GM23338 (cell line): ENCODE results near the gene PML. TPM values are rescaled to one million over a fixed set of nuclear protein-coding genes. Genes with fewer than 3 reads are reported as not detected.

ENCODE experiments used
- ATAC-seq: fragments of 200-7000 bp; cut with Tn5 transposase; 3 replicates; pipeline ENCODE4 v1.9.1; 2020
- DNase-seq: peaks from one replicate; pipeline ENCODE4 v3.0.0-alpha.2; 2015; ENCODE audit warnings: low spot score
- H2AFZ ChIP-seq: fragments of 200-600 bp; sonication (generic); 2 replicates; pipeline ENCODE4 v1.8.0; 2016; ENCODE audit warnings: antibody characterized with exemption, mild to moderate bottlenecking, moderate library complexity
- H3F3A ChIP-seq: fragments of 200-600 bp; sonication (generic); replicated peaks from 2 replicates; pipeline ENCODE4 v1.8.0; 2017; ENCODE audit warnings: antibody characterized with exemption, mixed run types, low read depth
- H3K27ac ChIP-seq: fragments of 200-600 bp; sonication (generic); 2 replicates; pipeline ENCODE4 v1.6.1; 2016; ENCODE audit warnings: low read depth
- H3K27me3 ChIP-seq: fragments of 200-600 bp; sonication (generic); 2 replicates; pipeline ENCODE4 v1.8.0; 2016; ENCODE audit warnings: mild to moderate bottlenecking, mixed run types, moderate library complexity; ENCODE audit not compliant: insufficient read depth
- H3K36me3 ChIP-seq: fragments of 200-600 bp; sonication (generic); 2 replicates; pipeline ENCODE4 v1.8.0; 2016; ENCODE audit warnings: mild to moderate bottlenecking; ENCODE audit not compliant: insufficient read depth
- H3K4me1 ChIP-seq: fragments of 200-600 bp; sonication (generic); 2 replicates; pipeline ENCODE4 v1.8.0; 2016; ENCODE audit warnings: mild to moderate bottlenecking, moderate library complexity; ENCODE audit not compliant: insufficient read depth
- H3K4me2 ChIP-seq: fragments of 200-600 bp; sonication (generic); 2 replicates; pipeline ENCODE4 v1.7.1; 2017; ENCODE audit warnings: mixed run types
- H3K4me3 ChIP-seq: fragments of 200-600 bp; sonication (generic); 2 replicates; pipeline ENCODE4 v1.6.1; 2016; ENCODE audit warnings: mixed run types
- H3K79me2 ChIP-seq: fragments of 200-600 bp; sonication (generic); replicated peaks from 2 replicates; pipeline ENCODE4 v1.8.0; 2017; ENCODE audit warnings: mild to moderate bottlenecking; ENCODE audit not compliant: insufficient read depth
- H3K9me2 ChIP-seq: fragments of 200-600 bp; sonication (generic); 2 replicates; pipeline ENCODE4 v1.8.0; 2017; ENCODE audit not compliant: insufficient read depth
- H4K20me1 ChIP-seq: fragments of 200-600 bp; sonication (generic); replicated peaks from 2 replicates; pipeline ENCODE4 v1.8.0; 2017; ENCODE audit warnings: mild to moderate bottlenecking; ENCODE audit not compliant: insufficient read depth
- H3K27ac Mint-ChIP-seq: 2 replicates; pipeline ENCODE4 v1.8.0; 2020; ENCODE audit warnings: inconsistent platforms, mild to moderate bottlenecking, moderate library complexity, mixed read lengths
- H3K27me3 Mint-ChIP-seq: 3 replicates; pipeline ENCODE4 v1.8.0; 2022; ENCODE audit warnings: low read depth, mild to moderate bottlenecking, moderate library complexity, mixed read lengths, inconsistent platforms; ENCODE audit not compliant: insufficient read depth, poor library complexity
- H3K36me3 Mint-ChIP-seq: 3 replicates; pipeline ENCODE4 v1.8.0; 2021; ENCODE audit warnings: low read depth, mild to moderate bottlenecking, inconsistent platforms, moderate library complexity, mixed read lengths
- H3K4me1 Mint-ChIP-seq: 3 replicates; pipeline ENCODE4 v1.8.0; 2020; ENCODE audit warnings: mild to moderate bottlenecking, inconsistent platforms, mixed read lengths
- H3K4me3 Mint-ChIP-seq: 3 replicates; pipeline ENCODE4 v1.8.0; 2021; ENCODE audit warnings: moderate library complexity, mild to moderate bottlenecking, inconsistent platforms, mixed read lengths
- H3K9me3 Mint-ChIP-seq: 3 replicates; pipeline ENCODE4 v1.8.0; 2020; ENCODE audit warnings: moderate library complexity, mild to moderate bottlenecking, inconsistent platforms, mixed read lengths
- EZH2 ChIP-seq: fragments of 200-600 bp; sonication (generic); IDR thresholded peaks from one replicate; pipeline ENCODE4 v1.8.0; 2017; ENCODE audit warnings: antibody characterized with exemption, mild to moderate bottlenecking, low read depth; ENCODE audit not compliant: unreplicated experiment
- EZH2phosphoT487 ChIP-seq: fragments of 200-600 bp; sonication (generic); IDR thresholded peaks from one replicate; pipeline ENCODE4 v1.8.1; 2018; ENCODE audit warnings: antibody characterized with exemption; ENCODE audit not compliant: unreplicated experiment
- JUNB ChIP-seq: IDR thresholded peaks from one replicate; pipeline ENCODE4 v1.6.1; 2016; ENCODE audit warnings: antibody characterized with exemption; ENCODE audit not compliant: unreplicated experiment
- NANOG ChIP-seq: IDR thresholded peaks from 2 replicates; pipeline ENCODE4 v1.6.1; 2016; ENCODE audit warnings: antibody characterized with exemption, borderline replicate concordance
- POLR2AphosphoS5 ChIP-seq: IDR thresholded peaks from 2 replicates; pipeline ENCODE4 v1.6.1; 2016; ENCODE audit warnings: antibody characterized with exemption, low read depth
- REST ChIP-seq: IDR thresholded peaks from one replicate; pipeline ENCODE4 v1.6.1; 2018; ENCODE audit warnings: antibody characterized with exemption; ENCODE audit not compliant: unreplicated experiment
- STAT1 ChIP-seq: IDR thresholded peaks from one replicate; pipeline ENCODE4 v1.6.1; 2016; ENCODE audit warnings: antibody characterized with exemption; ENCODE audit not compliant: unreplicated experiment
- ZNF114 ChIP-seq: fragments of 250-450 bp; sonication (Bioruptor Pico); IDR thresholded peaks from 2 replicates; pipeline ENCODE4 v1.5.0; 2020; ENCODE audit warnings: mild to moderate bottlenecking, moderate library complexity
- polyA plus RNA-seq: library from polyadenylated mRNA; unstranded; fragments of >200 nt; fragmentation: Nextera tagmentation; extraction: Ambion mirVana; gene quantifications from 2 replicates; pipeline ENCODE4 v1.2.1, GENCODE V29; 2016
- total RNA-seq: library from RNA; depleted of rRNA; stranded (reverse); fragments of >200 nt; shearing (Covaris generic); gene quantifications from 2 replicates; pipeline ENCODE4 v1.2.3, GENCODE V29; 2014
- TF ChIP-seq, protein P1 (sequence below), 2 experiments: fragments of 200-600 bp in 1 of 2; sonication (generic) in 1 of 2; conservative IDR thresholded peaks; 2 replicates each; pipeline versions ENCODE4 v1.5.1 to v1.6.1; 2016 to 2017; ENCODE audit warnings: antibody characterized with exemption in 2 of 2, low read depth in 2 of 2, mild to moderate bottlenecking in 2 of 2, moderate library complexity in 1 of 2

Gene PML
- total and polyA plus RNA-seq, 2 experiments from 2014 or later = 19.0 to 73.1 TPM

DNA sequence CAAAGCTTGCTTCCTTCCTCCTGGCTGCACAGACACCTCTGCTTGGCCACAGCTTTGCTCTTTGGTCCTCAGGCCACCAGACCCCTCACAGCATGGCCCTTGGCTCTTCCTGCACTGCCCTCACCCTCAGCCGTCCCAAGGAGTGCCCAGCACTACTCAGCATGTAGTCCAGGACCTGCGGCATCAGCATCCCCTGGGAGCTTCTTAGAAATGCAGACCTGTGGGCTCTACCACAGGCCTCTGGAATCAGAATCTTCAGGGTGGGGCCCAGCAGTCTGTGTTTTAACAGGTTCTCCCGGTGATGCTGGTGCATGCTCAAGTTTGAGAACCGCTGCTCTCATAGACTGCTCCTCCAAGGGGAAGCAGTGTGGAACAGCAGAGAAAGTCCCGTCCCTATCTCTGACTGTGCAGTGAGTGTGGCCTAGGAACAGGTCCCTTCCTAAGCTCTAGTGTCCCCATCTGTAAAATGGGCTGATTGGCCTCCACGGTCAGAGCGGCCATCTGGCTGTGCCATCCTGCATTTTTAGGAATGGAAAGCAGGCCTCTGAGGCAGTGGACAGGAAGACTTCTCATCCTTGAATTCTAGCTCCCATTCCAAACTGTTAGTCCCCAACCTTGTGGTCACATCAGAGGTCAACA lies 51.2 kb downstream of the PML start:
- Histone ChIP-seq H3K27me3 (no peaks in the 10 kb centered on the region), H3K9me2 (no peaks in the 10 kb centered on the region), H3K4me3 (no peak overlapping the region), H3K79me2 (no peaks in the 10 kb centered on the region), H4K20me1 (no peaks in the 10 kb centered on the region), H3K4me2 (no peak overlapping the region), H3K36me3 (no peaks in the 10 kb centered on the region), H3K27ac (no peak overlapping the region), H3F3A (no peaks in the 10 kb centered on the region), H3K4me1 (peaks cover 3% of the 10 kb centered on the region), H2AFZ (no peak overlapping the region)
- Mint-ChIP-seq H3K27ac (no peak overlapping the region), H3K27me3 (peaks cover 14% of the 10 kb centered on the region), H3K9me3 (no peaks in the 10 kb centered on the region), H3K4me3 (no peak overlapping the region), H3K4me1 (peaks cover 7% of the 10 kb centered on the region), H3K36me3 (no peaks in the 10 kb centered on the region)
- no peak for ATAC-seq
- TF ChIP-seq STAT1 = no peak
- no peak for TF ChIP-seq EZH2phosphoT487
- TF ChIP-seq REST = no peak
- TF ChIP-seq ZNF114 (CRISPR knock-in tag) = no peak
- TF ChIP-seq JUNB = no peak
- DNase-seq = no peak

DNA sequence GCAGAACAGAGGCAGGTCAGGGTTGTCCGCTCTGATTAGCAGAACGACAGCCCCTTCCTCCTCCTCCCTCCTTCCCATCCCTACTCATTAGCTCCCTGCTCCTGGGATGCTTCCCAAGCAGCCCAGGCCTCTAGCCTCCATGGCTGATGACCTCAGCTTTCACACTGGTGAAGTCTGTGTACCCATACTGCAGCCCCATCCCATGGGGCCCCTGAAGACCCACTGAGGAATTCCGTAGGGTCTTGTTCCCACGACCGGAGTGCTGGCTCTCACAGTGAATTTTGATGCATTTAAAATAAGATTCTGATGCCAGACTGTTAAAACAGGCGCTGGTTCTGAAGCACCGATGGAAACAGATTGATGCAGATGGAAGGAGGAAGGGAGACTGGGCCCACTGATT lies 51.8 kb downstream of the PML start:
- Mint-ChIP-seq H3K27ac (no peak overlapping the region), H3K36me3 (no peaks in the 10 kb centered on the region), H3K4me3 (no peak overlapping the region), H3K9me3 (no peaks in the 10 kb centered on the region), H3K4me1 (peaks cover 4% of the 10 kb centered on the region), H3K27me3 (peaks cover 17% of the 10 kb centered on the region)
- Histone ChIP-seq H3K27me3 (no peaks in the 10 kb centered on the region), H3K27ac (no peak overlapping the region), H3K79me2 (no peaks in the 10 kb centered on the region), H2AFZ (no peak overlapping the region), H3K36me3 (no peaks in the 10 kb centered on the region), H3K4me2 (no peak overlapping the region), H3F3A (no peaks in the 10 kb centered on the region), H3K4me1 (peaks cover 3% of the 10 kb centered on the region), H4K20me1 (no peaks in the 10 kb centered on the region), H3K4me3 (no peak overlapping the region), H3K9me2 (no peaks in the 10 kb centered on the region)
- ATAC-seq (no peak), DNase-seq (no peak)
- TF ChIP-seq JUNB (no peak), POLR2AphosphoS5 (no peak)

DNA sequence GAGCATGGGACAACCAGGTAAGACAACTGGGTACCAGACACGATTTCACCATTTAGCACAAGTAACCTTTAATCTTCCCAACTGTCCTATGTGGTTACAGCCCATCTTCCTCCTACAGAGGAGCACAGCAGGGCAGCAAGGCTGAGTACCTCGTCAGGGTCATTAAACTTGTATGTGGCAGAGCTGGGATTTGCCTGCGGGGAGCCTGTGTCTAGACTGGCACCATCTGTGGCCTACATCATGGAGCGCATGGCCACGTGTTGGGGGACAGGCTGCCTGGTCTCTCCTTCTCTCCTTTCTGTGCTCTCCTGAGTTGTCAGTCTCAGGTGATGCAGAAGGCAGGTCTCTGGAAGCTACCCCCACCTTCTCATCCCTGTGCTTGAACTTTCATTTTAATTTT lies 55.6 kb downstream of the PML start:
- Mint-ChIP-seq H3K36me3 (no peaks in the 10 kb centered on the region), H3K4me1 (peaks cover 18% of the 10 kb centered on the region), H3K4me3 (no peak overlapping the region), H3K9me3 (no peaks in the 10 kb centered on the region), H3K27me3 (peaks cover 20% of the 10 kb centered on the region), H3K27ac (no peak overlapping the region)
- Histone ChIP-seq H3K27me3 (peaks cover 9% of the 10 kb centered on the region; the same call in 1 of the 2 replicates), H3K9me2 (no peaks in the 10 kb centered on the region), H3K4me2 (no peak overlapping the region), H2AFZ (no peak overlapping the region), H4K20me1 (no peaks in the 10 kb centered on the region), H3K36me3 (no peaks in the 10 kb centered on the region), H3K4me3 (no peak overlapping the region), H3K4me1 (peaks cover 13% of the 10 kb centered on the region), H3K79me2 (no peaks in the 10 kb centered on the region), H3K27ac (no peak overlapping the region), H3F3A (no peaks in the 10 kb centered on the region)
- TF ChIP-seq, protein P1, sequence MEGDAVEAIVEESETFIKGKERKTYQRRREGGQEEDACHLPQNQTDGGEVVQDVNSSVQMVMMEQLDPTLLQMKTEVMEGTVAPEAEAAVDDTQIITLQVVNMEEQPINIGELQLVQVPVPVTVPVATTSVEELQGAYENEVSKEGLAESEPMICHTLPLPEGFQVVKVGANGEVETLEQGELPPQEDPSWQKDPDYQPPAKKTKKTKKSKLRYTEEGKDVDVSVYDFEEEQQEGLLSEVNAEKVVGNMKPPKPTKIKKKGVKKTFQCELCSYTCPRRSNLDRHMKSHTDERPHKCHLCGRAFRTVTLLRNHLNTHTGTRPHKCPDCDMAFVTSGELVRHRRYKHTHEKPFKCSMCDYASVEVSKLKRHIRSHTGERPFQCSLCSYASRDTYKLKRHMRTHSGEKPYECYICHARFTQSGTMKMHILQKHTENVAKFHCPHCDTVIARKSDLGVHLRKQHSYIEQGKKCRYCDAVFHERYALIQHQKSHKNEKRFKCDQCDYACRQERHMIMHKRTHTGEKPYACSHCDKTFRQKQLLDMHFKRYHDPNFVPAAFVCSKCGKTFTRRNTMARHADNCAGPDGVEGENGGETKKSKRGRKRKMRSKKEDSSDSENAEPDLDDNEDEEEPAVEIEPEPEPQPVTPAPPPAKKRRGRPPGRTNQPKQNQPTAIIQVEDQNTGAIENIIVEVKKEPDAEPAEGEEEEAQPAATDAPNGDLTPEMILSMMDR (conservative IDR thresholded peaks at IDR 0.05; ENCODE audit: low read depth in 2 of 2) = no peak
- TF ChIP-seq EZH2 = no peak
- TF ChIP-seq NANOG = no peak
- TF ChIP-seq REST = no peak
- ATAC-seq (no peak), DNase-seq (no peak)
